Fibroblast of villous mesenchyme (primary cell): ENCODE results near the gene COBL. TPM values are rescaled to one million over a fixed set of nuclear protein-coding genes. Genes with fewer than 3 reads are reported as not detected.

Source experiments
- DNase-seq: peaks from one replicate; pipeline ENCODE4 v3.0.0-alpha.2; 2010; ENCODE audit warnings: low read depth
- H3K4me3 ChIP-seq: 2 replicates; pipeline ENCODE4 v1.5.1; 2011; ENCODE audit warnings: low read depth, mild to moderate bottlenecking, low read length
- total RNA-seq: library from RNA; depleted of rRNA; stranded (reverse); fragments of >200 nt; gene quantifications from 2 replicates; pipeline ENCODE4 v1.2.3, GENCODE V29; 2012
- TF ChIP-seq, protein P1 (sequence below): IDR thresholded peaks from 2 replicates; pipeline ENCODE4 v1.5.1; 2012; ENCODE audit warnings: low read depth, mild to moderate bottlenecking, low read length; ENCODE audit not compliant: insufficient read depth

COBL gene
- total RNA-seq, 1 donor = not detected

DNA sequence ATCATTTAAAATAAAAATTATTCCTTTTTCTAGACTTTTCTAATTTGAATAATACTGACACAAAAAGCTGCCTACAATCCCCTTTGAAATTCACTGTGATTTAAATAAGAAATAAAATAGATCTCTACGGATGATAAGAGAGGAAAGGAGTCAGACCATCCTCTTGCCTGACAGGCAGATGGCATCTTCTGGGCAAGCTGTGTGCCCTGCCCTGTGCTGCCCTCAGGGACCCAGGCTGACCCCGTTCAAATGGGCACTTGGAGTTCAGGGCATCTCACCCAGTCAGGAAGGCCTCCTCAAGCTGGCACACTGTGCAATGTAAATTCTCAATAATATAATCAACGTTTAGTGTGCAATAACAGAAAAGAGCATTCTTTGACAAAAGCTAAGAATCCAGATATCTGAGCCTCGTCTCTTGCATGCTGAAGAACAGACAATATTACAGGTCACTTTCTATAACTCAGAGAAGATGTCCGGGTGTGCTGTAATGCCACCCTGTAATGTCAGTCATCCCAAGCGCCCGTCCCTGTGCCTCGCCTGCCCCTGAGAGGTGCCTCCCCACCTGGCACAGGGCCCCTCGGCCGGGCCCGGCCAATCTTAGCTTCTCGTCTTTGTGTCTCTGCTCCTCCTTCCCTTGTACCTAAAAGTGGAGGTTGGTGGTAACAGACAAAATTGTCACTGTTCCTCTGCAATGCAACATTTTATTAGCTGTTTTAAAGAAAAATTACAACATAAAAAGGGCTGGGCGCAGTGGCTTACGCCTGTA is 263.3 kb downstream of the COBL start:
- TF ChIP-seq, protein P1, sequence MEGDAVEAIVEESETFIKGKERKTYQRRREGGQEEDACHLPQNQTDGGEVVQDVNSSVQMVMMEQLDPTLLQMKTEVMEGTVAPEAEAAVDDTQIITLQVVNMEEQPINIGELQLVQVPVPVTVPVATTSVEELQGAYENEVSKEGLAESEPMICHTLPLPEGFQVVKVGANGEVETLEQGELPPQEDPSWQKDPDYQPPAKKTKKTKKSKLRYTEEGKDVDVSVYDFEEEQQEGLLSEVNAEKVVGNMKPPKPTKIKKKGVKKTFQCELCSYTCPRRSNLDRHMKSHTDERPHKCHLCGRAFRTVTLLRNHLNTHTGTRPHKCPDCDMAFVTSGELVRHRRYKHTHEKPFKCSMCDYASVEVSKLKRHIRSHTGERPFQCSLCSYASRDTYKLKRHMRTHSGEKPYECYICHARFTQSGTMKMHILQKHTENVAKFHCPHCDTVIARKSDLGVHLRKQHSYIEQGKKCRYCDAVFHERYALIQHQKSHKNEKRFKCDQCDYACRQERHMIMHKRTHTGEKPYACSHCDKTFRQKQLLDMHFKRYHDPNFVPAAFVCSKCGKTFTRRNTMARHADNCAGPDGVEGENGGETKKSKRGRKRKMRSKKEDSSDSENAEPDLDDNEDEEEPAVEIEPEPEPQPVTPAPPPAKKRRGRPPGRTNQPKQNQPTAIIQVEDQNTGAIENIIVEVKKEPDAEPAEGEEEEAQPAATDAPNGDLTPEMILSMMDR = no peak

DNA sequence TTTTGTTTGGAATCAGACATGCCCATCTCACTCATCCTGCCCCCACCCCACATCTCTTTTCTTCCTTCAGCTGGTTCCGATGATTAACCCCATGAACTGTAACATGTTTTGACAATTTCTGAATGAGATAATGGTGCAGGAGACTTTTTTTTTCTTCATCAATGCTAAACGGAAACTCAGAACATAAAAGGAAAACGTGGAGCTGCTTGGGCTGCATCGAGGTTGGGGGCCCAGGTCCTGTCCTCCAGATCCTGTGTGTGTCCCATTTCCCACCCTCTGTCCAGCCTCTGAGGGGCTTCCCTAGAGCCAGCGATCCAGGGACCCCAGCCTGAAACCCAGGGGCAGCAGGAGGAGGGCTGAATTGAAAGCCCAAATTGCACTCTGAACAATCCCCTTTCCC is 270.1 kb downstream of the COBL start:
- H3K4me3 ChIP-seq = no peak overlapping the region
- no peak for DNase-seq
- TF ChIP-seq, protein P1 = no peak

More for the DNA sequence above, 263.3 kb downstream of the COBL start:
- DNase-seq = no peak
- no peak overlapping the region for H3K4me3 ChIP-seq

- TF ChIP-seq, protein P1 = no peak
Observed at GRCh38 chr7:51046103-51046466, 270.5 kb downstream of the COBL start.

DNA sequence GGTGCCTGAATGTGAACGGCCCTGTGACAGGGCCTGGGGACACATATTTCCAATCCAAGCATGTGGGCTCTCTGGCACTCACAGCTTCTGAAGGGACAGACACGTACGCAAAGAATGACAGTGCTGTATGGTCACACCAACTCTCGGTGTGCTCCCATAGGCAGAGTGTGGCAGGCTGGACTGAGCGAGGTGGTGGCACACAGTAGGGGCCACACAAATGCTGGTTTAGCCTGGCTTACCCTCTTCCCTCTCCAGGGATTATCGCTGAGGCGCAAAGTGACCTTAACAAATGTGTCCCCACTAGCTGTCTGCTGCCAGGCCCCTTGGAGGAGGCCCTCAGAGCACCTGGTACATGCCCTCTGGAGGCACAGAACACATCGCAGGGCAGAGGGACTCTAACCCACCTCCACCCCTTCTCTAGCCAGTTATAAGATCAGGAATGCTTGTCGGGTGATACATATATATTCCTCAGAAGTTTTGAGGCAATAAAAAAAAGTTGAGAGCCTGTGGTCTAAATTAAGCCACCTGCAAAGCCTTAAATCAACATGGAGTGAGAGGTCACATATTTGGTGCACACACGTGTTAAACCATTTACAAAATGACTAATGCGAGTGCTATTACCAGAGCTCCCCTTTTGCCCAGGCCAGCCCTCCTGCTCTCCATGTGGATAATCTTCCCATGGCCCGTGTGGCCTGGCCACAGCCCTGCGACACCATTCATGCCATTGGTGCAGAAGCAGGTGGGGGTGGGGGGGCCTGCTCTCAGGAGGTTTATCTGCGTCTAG is 271.1 kb downstream of the COBL start:
- TF ChIP-seq, protein P1 = no peak
- peak; percentile 94 for DNase-seq
- H3K4me3 ChIP-seq = no peak overlapping the region

More at GRCh38 chr7:51046103-51046466, 270.5 kb downstream of the COBL start:
- no peak overlapping the region for H3K4me3 ChIP-seq
- no peak for DNase-seq

- no peak for DNase-seq
- TF ChIP-seq, protein P1 = no peak
Observed at GRCh38 chr7:51043461-51043860, 273.1 kb downstream of the COBL start.

GRCh38 chr7:51040787-51041186 is 275.8 kb downstream of the COBL start:
- TF ChIP-seq, protein P1 = no peak
- no peak for DNase-seq
- no peak overlapping the region for H3K4me3 ChIP-seq

More at GRCh38 chr7:51043461-51043860, 273.1 kb downstream of the COBL start:
- no peak overlapping the region for H3K4me3 ChIP-seq
